GM12878 (cell line): ENCODE results near the gene CDH5.

Experiments
- ATF7 ChIP-seq: fragments of 450-650 bp; IDR thresholded peaks from 2 replicates; pipeline ENCODE4 v1.6.1; 2016; ENCODE audit warnings: low read depth, mild to moderate bottlenecking
- BCL11A ChIP-seq: IDR thresholded peaks from 2 replicates; pipeline ENCODE4 v1.6.1; 2011; ENCODE audit warnings: low read depth, low read length
- EZH2 ChIP-seq: IDR thresholded peaks from 2 replicates; pipeline ENCODE4 v1.6.1; 2012; ENCODE audit warnings: low read depth, mild to moderate bottlenecking, control low read depth, inconsistent platforms, low read length, borderline replicate concordance; ENCODE audit not compliant: control insufficient read depth
- KDM1A ChIP-seq: fragments of 200-600 bp; sonication (generic); IDR thresholded peaks from 2 replicates; pipeline ENCODE4 v1.6.1; 2016; ENCODE audit warnings: borderline replicate concordance
- POLR2AphosphoS5 ChIP-seq: IDR thresholded peaks from 2 replicates; pipeline ENCODE4 v1.6.1; 2011; ENCODE audit warnings: mild to moderate bottlenecking, low read length, inconsistent platforms
- SMAD1 ChIP-seq: fragments of 450-650 bp; IDR thresholded peaks from 2 replicates; pipeline ENCODE4 v1.6.1; 2018; ENCODE audit warnings: mild to moderate bottlenecking, low read depth; ENCODE audit not compliant: partially characterized antibody
- TAF1 ChIP-seq: IDR thresholded peaks from 2 replicates; pipeline ENCODE4 v1.6.1; 2011; ENCODE audit warnings: mild to moderate bottlenecking, low read depth, low read length, borderline replicate concordance
- ZNF687 ChIP-seq: fragments of 450-650 bp; IDR thresholded peaks from 2 replicates; pipeline ENCODE4 v1.6.1; 2017; ENCODE audit warnings: mild to moderate bottlenecking, moderate library complexity
- TF ChIP-seq, protein P1 (sequence below), 3 experiments: IDR thresholded peaks in 2 of 3; conservative IDR thresholded peaks in 1 of 3; 2 replicates each; pipeline ENCODE4 v1.5.1; 2011; ENCODE audit warnings: low read depth in 3 of 3, low read length in 3 of 3, mild to moderate bottlenecking in 3 of 3, control low read depth in 2 of 3, moderate library complexity in 2 of 3, inconsistent platforms in 1 of 3, mixed read lengths in 1 of 3; ENCODE audit not compliant: control insufficient read depth in 2 of 3, insufficient read depth in 1 of 3; ENCODE audit errors: extremely low read depth in 1 of 3

GRCh38 chr16:66425651-66426050, 59.2 kb downstream of the CDH5 start:
- no peak for TF ChIP-seq ATF7
- TF ChIP-seq EZH2, result no peak
- TF ChIP-seq POLR2AphosphoS5, result no peak
- no peak for TF ChIP-seq BCL11A
- TF ChIP-seq, protein P1, sequence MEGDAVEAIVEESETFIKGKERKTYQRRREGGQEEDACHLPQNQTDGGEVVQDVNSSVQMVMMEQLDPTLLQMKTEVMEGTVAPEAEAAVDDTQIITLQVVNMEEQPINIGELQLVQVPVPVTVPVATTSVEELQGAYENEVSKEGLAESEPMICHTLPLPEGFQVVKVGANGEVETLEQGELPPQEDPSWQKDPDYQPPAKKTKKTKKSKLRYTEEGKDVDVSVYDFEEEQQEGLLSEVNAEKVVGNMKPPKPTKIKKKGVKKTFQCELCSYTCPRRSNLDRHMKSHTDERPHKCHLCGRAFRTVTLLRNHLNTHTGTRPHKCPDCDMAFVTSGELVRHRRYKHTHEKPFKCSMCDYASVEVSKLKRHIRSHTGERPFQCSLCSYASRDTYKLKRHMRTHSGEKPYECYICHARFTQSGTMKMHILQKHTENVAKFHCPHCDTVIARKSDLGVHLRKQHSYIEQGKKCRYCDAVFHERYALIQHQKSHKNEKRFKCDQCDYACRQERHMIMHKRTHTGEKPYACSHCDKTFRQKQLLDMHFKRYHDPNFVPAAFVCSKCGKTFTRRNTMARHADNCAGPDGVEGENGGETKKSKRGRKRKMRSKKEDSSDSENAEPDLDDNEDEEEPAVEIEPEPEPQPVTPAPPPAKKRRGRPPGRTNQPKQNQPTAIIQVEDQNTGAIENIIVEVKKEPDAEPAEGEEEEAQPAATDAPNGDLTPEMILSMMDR (IDR thresholded peaks at IDR 0.05 in 2 of 3, conservative IDR thresholded peaks at IDR 0.05 in 1 of 3; ENCODE audit: control insufficient read depth in 2 of 3, extremely low read depth in 1 of 3, insufficient read depth in 1 of 3, low read depth in 3 of 3, low read length in 3 of 3), result no peak
- no peak for TF ChIP-seq SMAD1
- TF ChIP-seq TAF1, result no peak
- no peak for TF ChIP-seq ZNF687
- TF ChIP-seq KDM1A, result no peak
